Ishikawa (cell line): ENCODE results near the gene RSAD1.

Experiments used
- EP300 ChIP-seq: IDR thresholded peaks from 2 replicates; pipeline ENCODE4 v1.6.1; 2012; ENCODE audit warnings: borderline replicate concordance
- FOXM1 ChIP-seq: IDR thresholded peaks from 2 replicates; pipeline ENCODE4 v1.6.1; 2012; ENCODE audit warnings: low read depth, borderline replicate concordance
- NFIC ChIP-seq: IDR thresholded peaks from 2 replicates; pipeline ENCODE4 v1.6.1; 2012
- TAF1 ChIP-seq: IDR thresholded peaks from 2 replicates; pipeline ENCODE4 v1.6.1; 2012; ENCODE audit warnings: low read depth, mild to moderate bottlenecking
- TF ChIP-seq, protein P1 (sequence below): IDR thresholded peaks from 2 replicates; pipeline ENCODE4 v1.6.1; 2012

GRCh38 chr17:50474523-50474922 lies 4.1 kb upstream of the RSAD1 start:
- TF ChIP-seq EP300 = no peak
- TF ChIP-seq NFIC = no peak
- TF ChIP-seq, protein P1, sequence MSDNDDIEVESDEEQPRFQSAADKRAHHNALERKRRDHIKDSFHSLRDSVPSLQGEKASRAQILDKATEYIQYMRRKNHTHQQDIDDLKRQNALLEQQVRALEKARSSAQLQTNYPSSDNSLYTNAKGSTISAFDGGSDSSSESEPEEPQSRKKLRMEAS = no peak
- no peak for TF ChIP-seq TAF1
- no peak for TF ChIP-seq FOXM1
